GM23248 (cell line): Measurements from ENCODE around the gene WASHC3. TPM values are rescaled to one million over a fixed set of nuclear protein-coding genes. Genes with fewer than 3 reads are reported as not detected.
A peak's percentile ranks its signal among the peaks of the same experiment; 100 is the strongest.
"Not testable (repeated sequence)": the region's sequence is repeated elsewhere in the genome, so short reads cannot be mapped to it uniquely, and the experiment has no call there.

Source experiments
- DNase-seq: peaks from one replicate; pipeline ENCODE4 v3.0.0-alpha.2; 2015
- H2AFZ ChIP-seq: fragments of 200-600 bp; sonication (generic); 2 replicates; pipeline ENCODE4 v1.6.1; 2016; ENCODE audit warnings: antibody characterized with exemption
- H3F3A ChIP-seq: fragments of 200-600 bp; sonication (generic); 2 replicates; pipeline ENCODE4 v1.6.1; 2016; ENCODE audit warnings: mild to moderate bottlenecking, antibody characterized with exemption, mixed run types; ENCODE audit not compliant: insufficient read depth
- H3K27ac ChIP-seq: fragments of 200-600 bp; sonication (generic); 2 replicates; pipeline ENCODE4 v1.5.1; 2016; ENCODE audit warnings: mild to moderate bottlenecking
- H3K27me3 ChIP-seq: fragments of 200-600 bp; sonication (generic); replicated peaks from 2 replicates; pipeline ENCODE4 v1.6.1; 2016; ENCODE audit warnings: mild to moderate bottlenecking; ENCODE audit not compliant: insufficient read depth
- H3K36me3 ChIP-seq: fragments of 200-600 bp; sonication (generic); 2 replicates; pipeline ENCODE4 v1.6.1; 2016; ENCODE audit warnings: low read depth, mild to moderate bottlenecking
- H3K4me1 ChIP-seq: fragments of 200-600 bp; sonication (generic); 2 replicates; pipeline ENCODE4 v1.6.1; 2016; ENCODE audit warnings: mild to moderate bottlenecking; ENCODE audit not compliant: insufficient read depth
- H3K4me2 ChIP-seq: fragments of 200-600 bp; sonication (generic); one replicate; pipeline ENCODE4 v1.6.1; 2016; ENCODE audit warnings: mild to moderate bottlenecking; ENCODE audit not compliant: unreplicated experiment
- H3K4me3 ChIP-seq: fragments of 200-600 bp; sonication (generic); 2 replicates; pipeline ENCODE4 v1.5.1; 2016; ENCODE audit warnings: mild to moderate bottlenecking
- H3K79me2 ChIP-seq: fragments of 200-600 bp; sonication (generic); 2 replicates; pipeline ENCODE4 v1.6.1; 2016; ENCODE audit warnings: mild to moderate bottlenecking; ENCODE audit not compliant: insufficient read depth
- H3K9ac ChIP-seq: fragments of 200-600 bp; sonication (generic); 2 replicates; pipeline ENCODE4 v1.6.1; 2016; ENCODE audit warnings: mild to moderate bottlenecking
- H3K9me2 ChIP-seq: fragments of 200-600 bp; sonication (generic); 2 replicates; pipeline ENCODE4 v1.6.1; 2016; ENCODE audit warnings: mixed run types, mild to moderate bottlenecking, moderate library complexity; ENCODE audit not compliant: insufficient read depth
- H3K9me3 ChIP-seq: fragments of 200-600 bp; sonication (generic); one replicate; pipeline ENCODE4 v1.6.1; 2017; ENCODE audit warnings: low read depth
- H4K20me1 ChIP-seq: fragments of 200-600 bp; sonication (generic); 2 replicates; pipeline ENCODE4 v1.6.0; 2016; ENCODE audit not compliant: insufficient read depth
- EZH2 ChIP-seq: fragments of 200-600 bp; sonication (generic); IDR thresholded peaks from 2 replicates; pipeline ENCODE4 v1.6.1; 2018; ENCODE audit warnings: antibody characterized with exemption, mild to moderate bottlenecking; ENCODE audit not compliant: insufficient read depth, poor library complexity, severe bottlenecking
- EZH2phosphoT487 ChIP-seq: fragments of 200-600 bp; sonication (generic); IDR thresholded peaks from 2 replicates; pipeline ENCODE4 v1.6.1; 2018; ENCODE audit warnings: antibody characterized with exemption, moderate library complexity, mild to moderate bottlenecking, low read depth; ENCODE audit not compliant: insufficient read depth
- WGBS, 2 experiments: methylation state at CpG; one replicate each; pipeline ENCODE4 v1.1.6; 2015 to 2017; ENCODE audit warnings: low lambda C conversion rate in 2 of 2, low coverage in 1 of 2; ENCODE audit errors: missing lambda C conversion rate in 2 of 2; 5-methylcytosine and 5-hydroxymethylcytosine counted together
- in situ Hi-C: fragments of 300-500 bp; cut with MboI; formaldehyde crosslinking; loops from 2 replicates; pipeline ENCODE4 v1.15.0; 2020
- polyA plus RNA-seq: library from polyadenylated mRNA; unstranded; fragments of >200 nt; fragmentation: Nextera tagmentation; extraction: Ambion mirVana; gene quantifications from 2 replicates; pipeline ENCODE4 v1.2.1, GENCODE V29; 2016
- total RNA-seq: library from RNA; depleted of rRNA; stranded (reverse); fragments of >200 nt; shearing (Covaris generic); gene quantifications from 2 replicates; pipeline ENCODE4 v1.2.3, GENCODE V29; 2014

The WASHC3 gene
- total and polyA plus RNA-seq, 2 experiments from 2014 or later, result 103 to 150 TPM

DNA sequence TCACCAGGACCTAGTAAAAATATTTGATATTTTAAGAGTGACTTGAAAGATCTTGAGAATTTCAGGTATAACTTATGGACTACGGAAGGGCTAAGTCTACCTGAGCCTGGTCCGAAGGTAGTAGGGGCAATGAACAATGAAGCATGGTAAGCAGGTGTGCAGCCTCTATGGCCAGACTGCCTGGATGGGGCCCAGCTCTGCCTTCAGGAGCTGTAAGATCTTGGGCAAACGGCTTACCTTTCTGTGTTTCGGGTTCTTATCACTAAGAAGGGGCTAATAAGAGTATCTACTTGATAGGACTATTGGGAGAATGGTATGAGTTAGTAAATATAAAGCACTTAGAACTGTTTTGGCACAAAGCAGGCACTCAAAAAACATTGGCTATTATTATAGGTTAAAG lies 19.1 kb upstream of the WASHC3 start:
- Histone ChIP-seq H2AFZ (no peak overlapping the region), H4K20me1 (no peaks in the 10 kb centered on the region), H3F3A (no peaks in the 10 kb centered on the region), H3K4me1 (no peaks in the 10 kb centered on the region), H3K4me2 (no peak overlapping the region), H3K36me3 (peaks cover 13% of the 10 kb centered on the region; the same call in 1 of the 2 replicates), H3K27me3 (no peaks in the 10 kb centered on the region), H3K27ac (no peak overlapping the region), H3K9ac (no peak overlapping the region), H3K9me3 (no peaks in the 10 kb centered on the region), H3K9me2 (no peaks in the 10 kb centered on the region), H3K4me3 (no peak overlapping the region), H3K79me2 (no peaks in the 10 kb centered on the region)
- WGBS, 2 experiments, result 96 to 98% methylated on average over 4 of the region's 4 CpGs
- TF ChIP-seq EZH2, result no peak
- no peak for TF ChIP-seq EZH2phosphoT487
- in situ Hi-C loops, result no loop called here
- no peak for DNase-seq

DNA sequence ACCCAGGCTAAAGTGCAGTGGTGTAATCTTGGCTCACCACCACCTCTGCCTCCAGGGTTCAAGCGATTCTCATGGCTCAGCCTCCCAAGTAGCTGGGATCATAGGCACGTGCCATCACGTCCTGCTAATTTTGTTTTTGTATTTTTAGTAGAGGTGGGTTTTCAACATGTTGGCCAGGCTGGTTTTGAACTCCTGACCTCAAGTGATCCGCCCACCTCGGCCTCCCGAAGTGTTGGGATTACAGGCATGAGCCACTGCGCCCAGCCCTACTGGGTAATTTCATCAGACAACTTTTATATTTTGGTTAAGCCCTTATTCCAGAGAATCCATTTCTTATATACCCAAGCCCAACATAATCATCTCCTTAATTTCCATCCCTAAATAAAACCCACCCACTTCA lies 10.3 kb upstream of the WASHC3 start:
- H3K9me3 ChIP-seq, H2AFZ ChIP-seq, H3K79me2 ChIP-seq, in situ Hi-C loops, H3K27me3 ChIP-seq, H4K20me1 ChIP-seq, H3K9me2 ChIP-seq, H3K27ac ChIP-seq, H3K9ac ChIP-seq, H3K4me3 ChIP-seq, DNase-seq, H3K4me2 ChIP-seq: not testable (repeated sequence)
- Histone ChIP-seq H3K4me1 (peaks cover 16% of the 10 kb centered on the region), H3F3A (peaks cover 18% of the 10 kb centered on the region), H3K36me3 (peaks cover 13% of the 10 kb centered on the region)
- WGBS, 2 experiments, result 97 to 98% methylated on average over 7 of the region's 7 CpGs

DNA sequence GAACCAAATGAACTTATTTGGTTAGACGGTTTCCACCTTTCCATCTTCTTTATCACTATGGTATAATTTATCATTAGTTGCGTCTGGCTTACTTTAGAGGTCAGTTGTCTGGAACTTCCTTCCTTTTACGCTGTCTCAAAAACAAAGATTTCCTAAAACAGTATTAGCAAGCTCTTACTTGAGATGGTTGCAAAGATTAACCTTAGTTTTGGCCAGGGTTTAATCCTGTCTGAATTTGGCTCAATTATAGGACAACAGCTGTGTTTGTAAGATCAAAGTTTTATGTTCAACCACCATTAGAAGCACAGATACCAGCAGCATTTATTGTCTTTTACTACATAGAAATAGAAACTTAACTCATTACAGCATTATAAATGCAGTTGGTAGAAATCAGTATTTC lies 7.9 kb upstream of the WASHC3 start:
- no peak overlapping the region for H3K27ac ChIP-seq
- H3K4me2 ChIP-seq, result no peak overlapping the region
- H3K9me2 ChIP-seq, result no peaks in the 10 kb centered on the region
- H4K20me1 ChIP-seq, result no peaks in the 10 kb centered on the region
- H3F3A ChIP-seq, result peaks cover 18% of the 10 kb centered on the region
- no peaks in the 10 kb centered on the region for H3K79me2 ChIP-seq
- H3K4me3 ChIP-seq, result no peak overlapping the region
- no peak for DNase-seq
- H3K27me3 ChIP-seq, result no peaks in the 10 kb centered on the region
- TF ChIP-seq EZH2 (no peak), EZH2phosphoT487 (no peak)
- H3K9me3 ChIP-seq, result no peaks in the 10 kb centered on the region
- peaks cover 18% of the 10 kb centered on the region for H3K4me1 ChIP-seq
- WGBS, 2 experiments, result 97 to 99% methylated on average over 3 of the region's 3 CpGs
- in situ Hi-C loops, result no loop called here
- no peak overlapping the region for H2AFZ ChIP-seq
- H3K36me3 ChIP-seq, result peaks cover 11% of the 10 kb centered on the region
- no peak overlapping the region for H3K9ac ChIP-seq

DNA sequence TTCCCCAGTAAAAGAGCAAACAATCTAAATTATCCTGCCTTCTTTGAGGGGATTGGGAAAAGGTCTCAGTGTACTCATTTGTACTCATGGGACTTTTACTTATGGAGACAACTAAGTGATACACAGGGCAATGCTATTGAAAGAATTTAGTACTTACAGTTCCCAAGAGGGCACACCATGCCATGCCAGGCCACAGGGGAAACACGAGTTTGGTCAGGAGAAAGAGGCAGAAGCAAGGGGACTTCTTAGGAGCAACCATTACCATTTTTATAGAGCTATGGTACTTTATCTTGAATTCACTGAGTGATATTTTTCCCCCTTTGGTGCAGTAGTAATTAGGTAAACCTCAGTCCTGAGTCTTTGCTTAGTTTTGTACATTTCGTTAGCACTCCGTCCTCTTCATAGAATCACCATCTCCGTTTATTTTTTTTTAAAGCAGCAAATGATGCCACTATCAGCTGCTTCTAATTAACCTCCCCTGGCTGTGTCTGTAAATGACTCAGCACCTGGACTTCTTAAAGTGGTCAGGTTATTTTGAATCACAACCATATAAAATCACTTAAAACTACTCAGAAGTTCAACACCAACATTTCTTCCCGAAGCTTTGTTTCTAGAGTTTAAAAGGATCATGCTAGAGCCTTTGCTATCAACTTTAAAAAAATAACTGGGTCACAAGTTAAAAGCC lies 5.9 kb upstream of the WASHC3 start:
- H3K36me3 ChIP-seq, result no peaks in the 10 kb centered on the region
- H3K27ac ChIP-seq, result peak overlapping the region; percentile 66
- peak overlapping the region; percentile 38; the same call in 1 of the 2 replicates for H3K4me3 ChIP-seq
- no peaks in the 10 kb centered on the region for H3K27me3 ChIP-seq
- peak overlapping the region; percentile 54 for H2AFZ ChIP-seq
- no peak for TF ChIP-seq EZH2
- no peak for TF ChIP-seq EZH2phosphoT487
- H3K9ac ChIP-seq, result peak overlapping the region; percentile 42; the same call in 1 of the 2 replicates
- WGBS, 2 experiments, result 23% methylated on average over 5 of the region's 5 CpGs
- no peaks in the 10 kb centered on the region for H3K9me3 ChIP-seq
- H3K79me2 ChIP-seq, result no peaks in the 10 kb centered on the region
- in situ Hi-C loops, result no loop called here
- no peaks in the 10 kb centered on the region for H4K20me1 ChIP-seq
- H3F3A ChIP-seq, result peaks cover 18% of the 10 kb centered on the region
- H3K4me1 ChIP-seq, result peaks cover 18% of the 10 kb centered on the region
- peak overlapping the region; percentile 80 for H3K4me2 ChIP-seq
- DNase-seq, result peak; percentile 84
- H3K9me2 ChIP-seq, result no peaks in the 10 kb centered on the region

DNA sequence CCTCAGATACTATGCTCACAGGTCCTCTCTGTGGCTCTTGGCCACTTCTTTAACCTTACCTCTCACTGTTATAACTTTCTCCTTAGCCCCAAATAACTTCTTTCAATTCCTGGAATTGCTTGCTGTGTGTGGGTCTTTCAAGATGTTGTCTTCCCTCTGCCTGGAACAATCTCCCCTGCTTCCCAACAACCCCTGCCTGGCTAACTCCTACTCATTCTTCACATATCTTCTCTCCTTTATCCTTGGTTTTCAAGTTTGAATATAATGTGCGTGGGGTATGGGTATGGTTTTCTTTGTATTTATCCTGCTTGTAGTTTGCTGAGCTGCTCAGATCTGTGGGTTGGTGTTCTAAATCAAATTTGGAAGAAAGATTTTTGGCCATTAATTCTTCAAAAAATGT lies 2.7 kb upstream of the WASHC3 start:
- H3K36me3 ChIP-seq, result peaks cover 3% of the 10 kb centered on the region; the same call in 1 of the 2 replicates
- WGBS, 2 experiments, result 79 to 92% methylated on average over 1 of the region's 1 CpG
- in situ Hi-C loops, result no loop called here
- 0 out of 2 replicates have a peak overlapping the region, but pooled peaks have one; percentile 33 for H2AFZ ChIP-seq
- no peak overlapping the region for H3K27ac ChIP-seq
- no peak overlapping the region for H3K9ac ChIP-seq
- H3K27me3 ChIP-seq, result no peaks in the 10 kb centered on the region
- no peaks in the 10 kb centered on the region for H3K9me2 ChIP-seq
- no peaks in the 10 kb centered on the region for H3K9me3 ChIP-seq
- no peaks in the 10 kb centered on the region for H4K20me1 ChIP-seq
- H3K4me2 ChIP-seq, result no peak overlapping the region
- H3K79me2 ChIP-seq, result peaks cover 17% of the 10 kb centered on the region
- H3K4me1 ChIP-seq, result peaks cover 22% of the 10 kb centered on the region
- no peak for DNase-seq
- H3K4me3 ChIP-seq, result no peak overlapping the region
- TF ChIP-seq EZH2phosphoT487 (no peak), EZH2 (no peak)
- peaks cover 18% of the 10 kb centered on the region for H3F3A ChIP-seq
